Spleen (tissue), 7 donors: Measurements from ENCODE around the gene PRR13.

Experiments
- POLR2A ChIP-seq, 3 donors: fragments of 450-650 bp; IDR thresholded peaks; one replicate each; pipeline ENCODE4 v1.5.1; 2017; ENCODE audit warnings: antibody characterized with exemption in 3 of 3, mild to moderate bottlenecking in 1 of 3
- POLR2AphosphoS5 ChIP-seq, 3 donors: sonication (generic); formaldehyde crosslinking; IDR thresholded peaks; one replicate each; pipeline ENCODE4 v1.5.1; 2017; ENCODE audit warnings: antibody characterized with exemption in 3 of 3
- TF ChIP-seq, protein P1 (sequence below), 11 experiments: fragments of 200-600 bp in 7 of 11; fragments of 450-650 bp in 4 of 11; sonication (generic) in 4 of 11; IDR thresholded peaks in 8 of 11; conservative IDR thresholded peaks in 3 of 11; 1 replicate in 7 of 11; 2 replicates in 4 of 11; pipeline versions ENCODE4 v1.4.0 to v1.8.0; 2016 to 2021; ENCODE audit warnings: antibody characterized with exemption in 11 of 11, inconsistent platforms in 4 of 11, mild to moderate bottlenecking in 1 of 11
- donor health status: DM: no; HTN: no; CAD: no; lungs with moderate emphysema.
- donor health status: DM: no; HTN: no; CAD: no.
- donor health status: DM: no; HTN: no; CAD: no.

DNA sequence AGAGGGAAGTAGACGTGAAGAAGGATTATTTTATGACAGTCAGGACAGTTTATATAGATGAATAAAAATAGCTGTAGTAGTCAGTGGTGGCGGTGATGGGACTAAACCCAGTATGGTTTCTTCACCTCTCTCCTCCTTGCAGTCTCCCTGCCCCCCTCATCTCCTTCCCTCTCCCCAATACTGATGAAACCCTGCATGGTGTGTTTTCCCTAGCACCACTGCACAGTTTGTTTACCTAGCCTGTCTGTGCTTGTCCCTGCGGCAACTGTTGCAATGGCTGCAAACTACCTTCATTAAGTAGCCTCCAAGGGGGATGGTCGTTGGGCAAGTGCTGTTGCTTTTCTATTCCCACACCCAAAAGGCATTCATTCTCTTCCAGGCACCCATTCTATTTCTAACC lies 25.1 kb downstream of the PRR13 start:
- TF ChIP-seq, protein P1, sequence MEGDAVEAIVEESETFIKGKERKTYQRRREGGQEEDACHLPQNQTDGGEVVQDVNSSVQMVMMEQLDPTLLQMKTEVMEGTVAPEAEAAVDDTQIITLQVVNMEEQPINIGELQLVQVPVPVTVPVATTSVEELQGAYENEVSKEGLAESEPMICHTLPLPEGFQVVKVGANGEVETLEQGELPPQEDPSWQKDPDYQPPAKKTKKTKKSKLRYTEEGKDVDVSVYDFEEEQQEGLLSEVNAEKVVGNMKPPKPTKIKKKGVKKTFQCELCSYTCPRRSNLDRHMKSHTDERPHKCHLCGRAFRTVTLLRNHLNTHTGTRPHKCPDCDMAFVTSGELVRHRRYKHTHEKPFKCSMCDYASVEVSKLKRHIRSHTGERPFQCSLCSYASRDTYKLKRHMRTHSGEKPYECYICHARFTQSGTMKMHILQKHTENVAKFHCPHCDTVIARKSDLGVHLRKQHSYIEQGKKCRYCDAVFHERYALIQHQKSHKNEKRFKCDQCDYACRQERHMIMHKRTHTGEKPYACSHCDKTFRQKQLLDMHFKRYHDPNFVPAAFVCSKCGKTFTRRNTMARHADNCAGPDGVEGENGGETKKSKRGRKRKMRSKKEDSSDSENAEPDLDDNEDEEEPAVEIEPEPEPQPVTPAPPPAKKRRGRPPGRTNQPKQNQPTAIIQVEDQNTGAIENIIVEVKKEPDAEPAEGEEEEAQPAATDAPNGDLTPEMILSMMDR (IDR thresholded peaks at IDR 0.05 in 8 of 11, conservative IDR thresholded peaks at IDR 0.05 in 3 of 11), result no peak
- TF ChIP-seq POLR2A (IDR thresholded peaks at IDR 0.05) (no peak), POLR2AphosphoS5 (IDR thresholded peaks at IDR 0.05) (no peak)
